Measurements from ENCODE around the gene STAT3. TPM values are rescaled to one million over a fixed set of nuclear protein-coding genes. Genes with fewer than 3 reads are reported as not detected.
"Not testable (repeated sequence)": the region's sequence is repeated elsewhere in the genome, so short reads cannot be mapped to it uniquely, and the experiment has no call there.

Gene STAT3
- total and polyA plus RNA-seq, 5 donors, result 46.9 to 192 (median 102) TPM

DNA sequence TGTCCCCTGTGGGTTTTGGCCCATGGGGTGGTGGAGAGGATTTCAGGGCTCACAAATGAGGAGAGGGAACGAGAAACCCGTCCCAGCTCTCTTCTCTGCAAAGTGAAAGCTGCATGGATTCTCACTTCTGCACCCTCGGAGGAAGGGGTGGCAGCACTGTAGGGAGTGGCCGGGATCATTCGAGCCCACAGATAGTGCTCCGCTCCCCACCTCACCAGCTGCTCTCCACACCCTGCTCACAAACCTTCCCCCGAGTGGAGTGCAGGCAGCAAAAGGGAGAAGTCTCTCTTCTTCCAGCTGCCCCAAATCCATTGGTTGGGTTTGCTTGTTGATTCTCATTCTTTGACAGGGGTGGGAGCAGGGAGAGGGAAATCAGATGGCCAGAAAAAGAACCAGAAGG, 79.8 kb downstream of the STAT3 start:
- ATAC-seq (no peak), DNase-seq (no peak)
- Histone ChIP-seq H3K27ac (ENCODE audit: low read length) (no peak overlapping the region), H3K4me1 (ENCODE audit: control insufficient read depth, insufficient read depth, low read length) (no peaks in the 10 kb centered on the region), H3K9me3 (ENCODE audit: control insufficient read depth, low read length) (no peaks in the 10 kb centered on the region), H3K4me3 (ENCODE audit: low read length) (no peak overlapping the region), H3K27me3 (ENCODE audit: control insufficient read depth, insufficient read depth) (no peaks in the 10 kb centered on the region)
- WGBS, result 83% methylated on average over 7 of the region's 7 CpGs
- intact Hi-C loops (cut with DNase I), result loop anchor here in 1 of 4 donors (5.0 kb wide), 1 partner anchor 224 kb away; no protein-coding TSS in a partner anchor

DNA sequence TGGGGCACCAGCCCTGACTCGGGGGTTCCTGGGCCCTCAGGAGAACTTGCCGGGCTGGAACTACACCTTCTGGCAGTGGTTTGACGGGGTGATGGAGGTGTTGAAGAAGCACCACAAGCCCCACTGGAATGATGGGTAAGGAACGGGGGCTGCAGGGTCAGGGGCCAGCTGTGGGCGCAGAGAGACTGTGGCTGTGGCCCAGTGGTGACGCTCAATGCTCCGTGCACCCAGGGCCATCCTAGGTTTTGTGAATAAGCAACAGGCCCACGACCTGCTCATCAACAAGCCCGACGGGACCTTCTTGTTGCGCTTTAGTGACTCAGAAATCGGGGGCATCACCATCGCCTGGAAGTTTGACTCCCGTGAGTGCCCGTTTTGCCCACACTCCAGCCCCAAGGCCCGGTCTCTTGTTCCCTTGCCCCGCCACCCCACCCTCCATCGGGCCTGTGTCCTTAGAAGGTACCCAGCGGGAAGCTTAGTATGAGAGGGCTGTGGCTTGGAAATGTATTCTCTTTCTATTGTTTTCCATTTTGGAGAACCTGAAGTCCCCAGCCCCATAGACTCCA, 80.8 kb downstream of the STAT3 start:
- intact Hi-C loops (cut with DNase I), result loop anchor here in 1 of 4 donors (5.0 kb wide), 1 partner anchor 225 kb away; no protein-coding TSS in a partner anchor
- DNase-seq (peak in 1 of 3 donors; percentile 50), ATAC-seq (no peak)
- H3K27ac ChIP-seq (ENCODE audit: low read length), result no peak overlapping the region
- H3K4me1 ChIP-seq (ENCODE audit: control insufficient read depth, insufficient read depth, low read length), result no peaks in the 10 kb centered on the region
- H3K9me3 ChIP-seq (ENCODE audit: control insufficient read depth, low read length), result no peaks in the 10 kb centered on the region
- no peak overlapping the region for H3K4me3 ChIP-seq (ENCODE audit: low read length)
- 94% methylated on average over 19 of the region's 19 CpGs for WGBS
- no peaks in the 10 kb centered on the region for H3K27me3 ChIP-seq (ENCODE audit: control insufficient read depth, insufficient read depth)

DNA sequence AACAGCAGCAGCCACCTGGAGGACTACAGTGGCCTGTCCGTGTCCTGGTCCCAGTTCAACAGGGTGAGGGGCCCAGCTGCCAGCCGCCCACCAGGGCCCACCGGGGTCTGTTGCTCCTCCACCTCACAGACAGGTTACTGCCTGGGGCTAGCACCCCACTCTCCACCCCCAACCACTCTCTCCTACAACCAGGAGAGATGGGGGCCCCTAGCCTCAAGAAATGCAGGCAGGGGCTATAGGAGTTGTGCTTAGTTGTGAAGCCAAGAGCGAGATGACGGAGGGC, 81.9 kb downstream of the STAT3 start:
- peak in 1 of 3 donors; percentile 36 for DNase-seq
- intact Hi-C loops (cut with DNase I), result loop anchor here in 1 of 4 donors (5.0 kb wide), 1 partner anchor 226 kb away; no protein-coding TSS in a partner anchor
- Histone ChIP-seq H3K4me1 (ENCODE audit: control insufficient read depth, insufficient read depth, low read length) (no peaks in the 10 kb centered on the region), H3K4me3 (ENCODE audit: low read length) (no peak overlapping the region), H3K9me3 (ENCODE audit: control insufficient read depth, low read length) (no peaks in the 10 kb centered on the region), H3K27ac (ENCODE audit: low read length) (no peak overlapping the region), H3K27me3 (ENCODE audit: control insufficient read depth, insufficient read depth) (no peaks in the 10 kb centered on the region)
- 94% methylated on average over 5 of the region's 5 CpGs for WGBS
- ATAC-seq, result no peak

DNA sequence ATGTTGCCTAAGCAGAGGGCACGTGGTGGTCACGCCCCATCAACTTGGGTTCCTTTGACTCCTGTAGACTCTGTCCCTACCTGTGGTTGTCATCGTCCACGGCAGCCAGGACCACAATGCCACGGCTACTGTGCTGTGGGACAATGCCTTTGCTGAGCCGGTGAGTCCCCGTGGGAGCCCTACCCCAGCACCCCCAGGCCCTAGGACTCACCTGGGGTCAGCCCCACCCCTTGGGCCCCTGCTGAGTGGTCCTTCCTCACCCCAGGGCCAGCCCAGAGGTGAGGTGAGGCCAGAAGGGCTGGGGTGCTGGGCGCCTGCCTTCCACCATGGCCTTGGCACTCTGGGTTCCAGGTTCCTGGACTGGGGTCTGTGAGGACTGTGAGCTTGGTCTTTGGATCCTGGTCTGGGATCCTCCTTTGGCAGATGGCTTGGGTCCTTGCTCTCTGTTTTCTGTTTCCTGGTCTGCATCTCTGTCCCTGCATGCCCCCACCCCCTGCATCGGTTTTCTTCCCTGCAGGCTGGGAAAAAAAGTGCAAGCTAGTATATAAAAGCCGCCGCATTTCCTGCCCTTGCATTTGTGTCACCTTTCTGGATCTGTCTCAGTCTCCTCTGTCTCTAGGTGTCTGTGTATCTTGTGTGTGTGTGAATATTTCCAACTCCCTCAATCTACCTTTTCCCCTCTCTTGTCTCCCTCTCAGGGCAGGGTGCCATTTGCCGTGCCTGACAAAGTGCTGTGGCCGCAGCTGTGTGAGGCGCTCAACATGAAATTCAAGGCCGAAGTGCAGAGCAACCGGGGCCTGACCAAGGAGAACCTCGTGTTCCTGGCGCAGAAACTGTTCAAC, 82.5 kb downstream of the STAT3 start:
- Histone ChIP-seq H3K4me3 (ENCODE audit: low read length) (no peak overlapping the region), H3K4me1 (ENCODE audit: control insufficient read depth, insufficient read depth, low read length) (no peaks in the 10 kb centered on the region), H3K27ac (ENCODE audit: low read length) (no peak overlapping the region), H3K27me3 (ENCODE audit: control insufficient read depth, insufficient read depth) (no peaks in the 10 kb centered on the region), H3K9me3 (ENCODE audit: control insufficient read depth, low read length) (no peaks in the 10 kb centered on the region)
- ATAC-seq (no peak), DNase-seq (peak in 1 of 3 donors; percentile 49)
- intact Hi-C loops (cut with DNase I), result loop anchor here in 1 of 4 donors (5.0 kb wide), 1 partner anchor 227 kb away; no protein-coding TSS in a partner anchor
- WGBS, result 92% methylated on average over 18 of the region's 18 CpGs

DNA sequence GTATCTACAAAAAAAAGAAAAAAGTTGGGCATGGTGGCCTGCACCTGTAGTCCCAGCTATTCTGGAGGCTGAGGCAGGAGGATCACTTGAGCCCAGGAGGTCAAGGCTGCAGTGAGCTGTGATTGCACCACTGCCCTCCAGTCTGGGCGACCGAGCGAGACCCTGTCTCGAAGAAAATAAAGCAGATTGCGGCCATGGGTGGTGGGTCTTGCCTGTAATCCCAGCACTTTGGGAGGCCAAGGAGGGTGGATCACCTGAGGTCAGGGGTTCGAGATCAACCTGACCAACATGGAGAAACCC, 83.3 kb downstream of the STAT3 start:
- peak in 1 of 3 donors; percentile 2 for DNase-seq
- 98% methylated on average over 6 of the region's 6 CpGs for WGBS
- not testable (repeated sequence) for H3K4me1 ChIP-seq (ENCODE audit: control insufficient read depth, insufficient read depth, low read length); H3K27me3 ChIP-seq (ENCODE audit: control insufficient read depth, insufficient read depth); H3K9me3 ChIP-seq (ENCODE audit: control insufficient read depth, low read length); ATAC-seq; H3K4me3 ChIP-seq (ENCODE audit: low read length); H3K27ac ChIP-seq (ENCODE audit: low read length)
- intact Hi-C loops (cut with DNase I), result loop anchor here in 1 of 4 donors (5.0 kb wide), 1 partner anchor 227 kb away; no protein-coding TSS in a partner anchor

DNA sequence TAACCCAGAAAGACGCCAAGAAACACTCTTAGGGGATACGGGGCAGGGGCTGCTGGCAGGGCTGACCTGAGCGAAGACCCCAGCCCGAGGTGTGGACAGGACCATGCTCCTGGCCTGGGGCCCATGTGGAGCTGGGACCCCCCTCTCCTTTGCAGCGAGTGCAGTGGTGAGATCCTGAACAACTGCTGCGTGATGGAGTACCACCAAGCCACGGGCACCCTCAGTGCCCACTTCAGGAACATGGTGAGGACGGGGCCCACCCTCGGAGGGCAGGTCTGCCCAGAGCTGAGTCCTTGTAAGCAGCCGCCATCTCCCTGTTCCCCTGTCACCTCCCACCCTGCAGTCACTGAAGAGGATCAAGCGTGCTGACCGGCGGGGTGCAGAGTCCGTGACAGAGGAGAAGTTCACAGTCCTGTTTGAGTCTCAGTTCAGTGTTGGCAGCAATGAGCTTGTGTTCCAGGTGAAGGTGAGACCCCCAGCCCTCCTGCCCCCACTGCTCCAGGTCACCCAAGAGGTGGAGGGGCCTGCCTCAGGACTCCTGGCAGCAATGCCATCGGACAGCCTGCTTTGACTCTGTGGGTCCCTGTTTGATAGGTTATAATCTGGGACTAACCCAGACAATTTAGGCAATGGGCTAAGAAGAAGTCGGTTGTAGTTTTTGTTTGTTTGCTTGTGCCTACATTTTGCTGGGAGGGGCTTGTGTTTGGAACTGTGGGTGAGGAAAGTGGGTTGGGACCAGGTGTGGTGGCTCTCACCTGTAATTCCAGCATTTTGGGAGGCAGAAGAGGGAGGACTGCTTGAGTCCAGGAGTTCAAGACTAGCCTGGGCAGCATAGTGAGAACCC, 83.8 kb downstream of the STAT3 start:
- H3K4me1 ChIP-seq (ENCODE audit: control insufficient read depth, insufficient read depth, low read length), result no peaks in the 10 kb centered on the region
- intact Hi-C loops (cut with DNase I), result loop anchor here in 1 of 4 donors (5.0 kb wide), 1 partner anchor 228 kb away; no protein-coding TSS in a partner anchor
- no peak for ATAC-seq
- 96% methylated on average over 16 of the region's 16 CpGs for WGBS
- H3K27ac ChIP-seq (ENCODE audit: low read length), result no peak overlapping the region
- H3K9me3 ChIP-seq (ENCODE audit: control insufficient read depth, low read length), result no peaks in the 10 kb centered on the region
- no peak overlapping the region for H3K4me3 ChIP-seq (ENCODE audit: low read length)
- peak in 1 of 3 donors; percentile 40 for DNase-seq
- no peaks in the 10 kb centered on the region for H3K27me3 ChIP-seq (ENCODE audit: control insufficient read depth, insufficient read depth)

DNA sequence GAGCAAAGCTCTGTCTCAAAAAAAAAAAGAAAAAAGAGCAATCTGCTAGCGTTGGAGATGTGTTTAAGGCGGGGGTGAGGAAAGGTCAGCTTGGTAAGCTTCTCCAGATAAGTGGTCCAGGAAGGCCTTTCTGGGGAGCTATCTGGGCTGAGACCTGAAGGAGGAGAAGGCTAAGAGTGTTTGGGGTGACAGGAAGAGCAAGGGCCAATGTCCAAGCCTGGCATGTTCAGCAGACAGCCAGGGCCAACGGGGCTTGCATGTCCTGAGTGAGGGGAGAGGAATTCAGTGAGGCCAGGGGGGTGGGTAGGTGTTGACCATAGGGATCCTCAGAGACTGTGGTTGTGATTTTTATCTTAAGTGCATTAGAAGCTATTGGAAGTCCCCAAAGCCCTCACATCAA, 84.5 kb downstream of the STAT3 start:
- Histone ChIP-seq H3K27me3 (ENCODE audit: control insufficient read depth, insufficient read depth) (no peaks in the 10 kb centered on the region), H3K9me3 (ENCODE audit: control insufficient read depth, low read length) (no peaks in the 10 kb centered on the region), H3K4me1 (ENCODE audit: control insufficient read depth, insufficient read depth, low read length) (no peaks in the 10 kb centered on the region), H3K4me3 (ENCODE audit: low read length) (no peak overlapping the region), H3K27ac (ENCODE audit: low read length) (no peak overlapping the region)
- 81% methylated on average over 3 of the region's 3 CpGs for WGBS
- intact Hi-C loops (cut with DNase I), result no loop called here
- ATAC-seq, result no peak
- DNase-seq, result peak in 1 of 3 donors; percentile 9

DNA sequence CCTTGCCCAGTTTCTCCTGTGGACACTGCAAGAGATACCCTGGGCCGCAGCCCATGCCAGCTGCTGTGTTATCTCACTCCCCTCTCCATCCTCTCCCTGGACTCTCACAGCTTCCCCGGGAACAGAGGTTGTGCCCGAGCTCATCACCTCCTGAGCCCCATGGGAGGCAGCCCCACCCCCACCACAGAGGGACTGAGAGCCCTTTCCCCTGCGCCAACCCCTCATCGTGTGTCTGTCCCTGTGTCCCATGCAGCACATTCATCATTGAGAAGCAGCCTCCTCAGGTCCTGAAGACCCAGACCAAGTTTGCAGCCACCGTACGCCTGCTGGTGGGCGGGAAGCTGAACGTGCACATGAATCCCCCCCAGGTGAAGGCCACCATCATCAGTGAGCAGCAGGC, 87.2 kb downstream of the STAT3 start:
- no peak overlapping the region for H3K27ac ChIP-seq (ENCODE audit: low read length)
- WGBS, result 81% methylated on average over 9 of the region's 9 CpGs
- no peaks in the 10 kb centered on the region for H3K27me3 ChIP-seq (ENCODE audit: control insufficient read depth, insufficient read depth)
- peak in 1 of 3 donors; percentile 28 for DNase-seq
- intact Hi-C loops (cut with DNase I), result no loop called here
- no peaks in the 10 kb centered on the region for H3K4me1 ChIP-seq (ENCODE audit: control insufficient read depth, insufficient read depth, low read length)
- H3K9me3 ChIP-seq (ENCODE audit: control insufficient read depth, low read length), result no peaks in the 10 kb centered on the region
- ATAC-seq, result no peak
- no peak overlapping the region for H3K4me3 ChIP-seq (ENCODE audit: low read length)

DNA sequence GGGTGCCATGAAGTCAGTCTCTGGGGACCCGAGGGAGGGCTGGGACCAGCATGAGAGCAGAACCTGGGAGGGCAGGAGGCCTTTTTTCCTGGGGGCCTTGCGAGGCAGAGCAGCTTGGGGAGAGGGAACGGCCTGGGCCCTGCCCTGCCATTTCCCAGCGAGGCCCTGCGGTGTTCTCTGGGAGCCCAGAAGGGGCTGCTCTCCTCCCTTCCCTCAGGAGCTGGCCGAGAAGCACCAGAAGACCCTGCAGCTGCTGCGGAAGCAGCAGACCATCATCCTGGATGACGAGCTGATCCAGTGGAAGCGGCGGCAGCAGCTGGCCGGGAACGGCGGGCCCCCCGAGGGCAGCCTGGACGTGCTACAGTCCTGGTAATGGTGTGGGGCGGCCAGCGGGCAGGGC, 88.3 kb downstream of the STAT3 start:
- H3K27me3 ChIP-seq (ENCODE audit: control insufficient read depth, insufficient read depth); DNase-seq; H3K9me3 ChIP-seq (ENCODE audit: control insufficient read depth, low read length); H3K4me3 ChIP-seq (ENCODE audit: low read length); ATAC-seq; H3K27ac ChIP-seq (ENCODE audit: low read length); H3K4me1 ChIP-seq (ENCODE audit: control insufficient read depth, insufficient read depth, low read length); intact Hi-C loops (cut with DNase I): not testable (repeated sequence)
- WGBS, result 93% methylated on average over 3 of the region's 17 CpGs

DNA sequence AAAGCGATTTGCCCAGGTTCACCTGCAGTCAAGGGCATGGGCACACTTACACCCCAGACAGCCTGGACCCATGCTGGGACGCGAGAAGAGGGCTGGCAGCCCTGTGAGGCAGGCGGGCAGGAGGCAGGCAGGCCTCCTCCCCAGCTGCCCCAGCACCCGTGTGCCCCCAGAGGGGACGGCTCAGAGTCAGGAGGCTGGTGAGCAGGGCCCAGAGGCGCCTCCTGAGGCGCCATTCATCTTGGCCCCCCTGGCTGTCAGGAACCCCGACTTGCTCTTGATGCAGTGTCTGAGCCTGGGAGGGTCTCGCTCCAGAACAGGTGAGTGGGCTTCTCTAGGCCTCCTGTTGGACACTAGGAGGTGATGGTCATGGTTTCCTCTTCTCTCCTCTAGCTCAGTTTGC, 88.9 kb downstream of the STAT3 start:
- H3K27me3 ChIP-seq (ENCODE audit: control insufficient read depth, insufficient read depth); DNase-seq; intact Hi-C loops (cut with DNase I); H3K4me3 ChIP-seq (ENCODE audit: low read length); H3K4me1 ChIP-seq (ENCODE audit: control insufficient read depth, insufficient read depth, low read length); H3K27ac ChIP-seq (ENCODE audit: low read length); ATAC-seq; H3K9me3 ChIP-seq (ENCODE audit: control insufficient read depth, low read length): not testable (repeated sequence)
- WGBS, result 95% methylated on average over 10 of the region's 10 CpGs

DNA sequence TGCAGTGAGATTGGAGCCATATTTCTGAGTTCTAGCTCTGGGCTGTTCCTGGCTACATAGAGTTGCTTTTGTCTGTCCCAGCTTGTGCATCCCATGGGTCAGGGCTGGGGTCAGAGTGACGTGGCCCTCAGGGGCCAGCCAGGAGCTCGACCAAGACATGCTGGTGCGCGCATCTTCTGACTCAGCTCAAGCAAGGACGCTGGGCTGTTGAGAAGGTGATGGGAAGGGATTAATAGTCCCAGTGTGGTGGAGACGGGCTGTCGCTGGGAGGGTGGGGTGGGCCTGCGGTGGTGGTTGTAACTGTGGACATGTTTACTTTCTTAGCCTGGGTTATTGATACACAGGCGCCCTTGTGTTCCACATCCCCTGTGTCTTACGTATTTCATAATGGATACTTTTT, 90.5 kb downstream of the STAT3 start:
- H3K9me3 ChIP-seq (ENCODE audit: control insufficient read depth, low read length); H3K4me3 ChIP-seq (ENCODE audit: low read length); H3K4me1 ChIP-seq (ENCODE audit: control insufficient read depth, insufficient read depth, low read length); ATAC-seq; H3K27me3 ChIP-seq (ENCODE audit: control insufficient read depth, insufficient read depth); intact Hi-C loops (cut with DNase I); DNase-seq; H3K27ac ChIP-seq (ENCODE audit: low read length): not testable (repeated sequence)
- 95% methylated on average over 9 of the region's 10 CpGs for WGBS
